ENCODE results near the gene BRD1.

DNA sequence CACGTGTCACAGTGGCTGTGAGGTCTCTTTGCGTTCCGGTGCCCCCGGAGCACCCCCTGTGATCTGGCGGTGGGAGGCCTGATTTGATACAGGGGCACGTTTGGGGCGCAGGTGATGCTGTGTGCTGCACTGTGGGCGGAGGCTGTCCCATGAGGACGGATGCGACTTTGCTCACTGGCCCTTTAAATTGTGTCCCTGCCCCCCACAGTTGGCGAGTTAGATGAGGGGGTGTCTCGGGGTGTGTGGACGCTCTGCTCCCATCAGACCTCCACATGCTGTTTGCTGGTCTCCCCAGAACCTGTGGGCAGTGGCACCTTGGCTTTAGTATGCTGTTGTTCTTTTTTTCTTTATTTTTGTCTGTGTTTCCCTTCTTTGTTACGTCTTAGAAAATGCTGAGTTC, 31.2 kb upstream of the BRD1 start:
- TF ChIP-seq CTCF (IDR thresholded peaks at IDR 0.05), result no peak
- TF ChIP-seq POLR2AphosphoS5 (IDR thresholded peaks at IDR 0.05), result no peak
- TF ChIP-seq POLR2A (IDR thresholded peaks at IDR 0.05), result no peak
